Body of pancreas (tissue), 4 donors: ENCODE measurements around the gene AKT1. TPM values are rescaled to one million over a fixed set of nuclear protein-coding genes. Genes with fewer than 3 reads are reported as not detected.

Experiments
- ATAC-seq: fragments of 150-250 bp; one replicate; pipeline ENCODE4 v1.9.1; 2016
- DNase-seq, 4 donors: peaks; one replicate each; pipeline ENCODE4 v3.0.0-alpha.2; 2019
- H3K27ac ChIP-seq, 4 donors: fragments of 200-600 bp; sonication (generic); 1 replicate in 3 of 4; 2 replicates in 1 of 4; pipeline versions ENCODE4 v1.5.1 to v1.6.1; 2016 to 2019; ENCODE audit warnings: mild to moderate bottlenecking in 1 of 4, mixed read lengths in 1 of 4, moderate library complexity in 1 of 4
- H3K27me3 ChIP-seq, 2 donors: fragments of 200-600 bp; sonication (generic); one replicate each; pipeline ENCODE4 v1.6.0; 2016; ENCODE audit warnings: mild to moderate bottlenecking in 1 of 2
- H3K36me3 ChIP-seq, 2 donors: fragments of 200-600 bp; sonication (generic); replicated peaks in 1 of 2; 2 replicates each; pipeline ENCODE4 v1.5.1; 2016; ENCODE audit warnings: low read depth in 2 of 2; ENCODE audit not compliant: insufficient read depth in 1 of 2
- H3K4me1 ChIP-seq: fragments of 200-600 bp; sonication (generic); one replicate; pipeline ENCODE4 v1.6.0; 2016
- H3K4me3 ChIP-seq, 2 donors: fragments of 200-600 bp; sonication (generic); 1 replicate in 1 of 2; 2 replicates in 1 of 2; pipeline ENCODE4 v1.5.1; 2016 to 2019
- H3K9me3 ChIP-seq, 3 donors: fragments of 200-600 bp; sonication (generic); 1 replicate in 2 of 3; 2 replicates in 1 of 3; pipeline ENCODE4 v1.5.1; 2016
- POLR2A ChIP-seq, 3 donors: fragments of 450-650 bp; IDR thresholded peaks; one replicate each; pipeline ENCODE4 v1.6.1; 2016; ENCODE audit warnings: antibody characterized with exemption in 3 of 3, mild to moderate bottlenecking in 2 of 3
- WGBS, 2 donors: methylation state at CpG; one replicate each; pipeline ENCODE4 v1.1.5; 2017; 5-methylcytosine and 5-hydroxymethylcytosine counted together
- intact Hi-C: fragments of 100-400 bp; cut with DNase I; formaldehyde crosslinking; loops from one replicate; pipeline ENCODE4 v1.15.1; 2023
- total RNA-seq, 2 donors: library from RNA; depleted of rRNA; stranded (reverse); fragments of >200 nt; gene quantifications; one replicate each; pipeline ENCODE4 v1.1.0, GENCODE V29; 2016
- TF ChIP-seq, protein P1 (sequence below), 7 experiments: fragments of 450-650 bp in 4 of 7; fragments of 200-600 bp in 3 of 7; sonication (generic) in 3 of 7; IDR thresholded peaks; one replicate each; pipeline ENCODE4 v1.5.1; 2016 to 2019; ENCODE audit warnings: antibody characterized with exemption in 7 of 7

The AKT1 gene
- total RNA-seq, 2 donors from 2014 or later: 74.2 to 151 TPM

DNA sequence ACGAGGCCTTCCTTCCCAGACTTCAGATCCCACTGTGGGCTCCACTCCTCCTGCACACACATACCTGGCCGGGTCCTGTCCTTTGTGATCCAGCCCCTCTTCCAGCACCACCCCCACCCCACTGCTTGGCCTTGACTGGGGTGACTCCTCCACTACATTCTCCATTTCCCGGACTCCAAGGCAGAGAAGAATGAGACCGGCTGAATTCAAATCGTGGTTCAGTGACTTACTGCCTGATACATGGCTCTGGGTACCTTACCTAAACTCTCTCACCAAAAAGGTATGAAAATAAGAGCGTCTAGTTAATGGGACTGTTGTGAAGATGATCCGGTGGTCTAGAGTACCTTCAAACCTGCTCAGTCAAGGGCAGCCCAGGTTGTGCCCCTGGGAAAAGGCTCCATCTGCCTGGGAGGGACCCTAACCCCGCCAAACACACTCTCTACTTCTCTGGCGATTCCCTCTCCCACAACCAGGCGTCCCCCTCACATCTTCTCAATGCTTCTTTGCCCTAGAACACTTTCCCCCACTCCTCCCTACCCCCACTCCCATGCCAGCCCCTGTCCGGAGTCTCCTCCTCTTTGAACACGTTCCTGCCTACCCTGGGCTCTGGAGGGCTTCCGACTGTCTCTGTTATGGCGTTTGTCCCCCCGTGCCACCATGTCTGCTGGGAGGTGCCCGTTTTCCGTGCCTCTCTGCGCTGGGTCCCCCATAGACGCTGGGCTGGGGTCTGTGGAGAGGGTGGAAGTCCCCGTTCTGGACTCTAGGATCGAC is 3.9 kb upstream of the AKT1 start:
- DNase-seq (no peak), ATAC-seq (no peak)
- H3K4me3 ChIP-seq: no peak overlapping the region
- H3K4me1 ChIP-seq: peaks cover 70% of the 10 kb centered on the region
- peak overlapping the region; percentile 95 to 99 (median 96) for H3K27ac ChIP-seq
- H3K9me3 ChIP-seq: no peaks in the 10 kb centered on the region
- 44 to 48% methylated on average over 19 to 21 of the region's 21 CpGs for WGBS, 2 donors
- TF ChIP-seq POLR2A (IDR thresholded peaks at IDR 0.05): no peak
- TF ChIP-seq, protein P1, sequence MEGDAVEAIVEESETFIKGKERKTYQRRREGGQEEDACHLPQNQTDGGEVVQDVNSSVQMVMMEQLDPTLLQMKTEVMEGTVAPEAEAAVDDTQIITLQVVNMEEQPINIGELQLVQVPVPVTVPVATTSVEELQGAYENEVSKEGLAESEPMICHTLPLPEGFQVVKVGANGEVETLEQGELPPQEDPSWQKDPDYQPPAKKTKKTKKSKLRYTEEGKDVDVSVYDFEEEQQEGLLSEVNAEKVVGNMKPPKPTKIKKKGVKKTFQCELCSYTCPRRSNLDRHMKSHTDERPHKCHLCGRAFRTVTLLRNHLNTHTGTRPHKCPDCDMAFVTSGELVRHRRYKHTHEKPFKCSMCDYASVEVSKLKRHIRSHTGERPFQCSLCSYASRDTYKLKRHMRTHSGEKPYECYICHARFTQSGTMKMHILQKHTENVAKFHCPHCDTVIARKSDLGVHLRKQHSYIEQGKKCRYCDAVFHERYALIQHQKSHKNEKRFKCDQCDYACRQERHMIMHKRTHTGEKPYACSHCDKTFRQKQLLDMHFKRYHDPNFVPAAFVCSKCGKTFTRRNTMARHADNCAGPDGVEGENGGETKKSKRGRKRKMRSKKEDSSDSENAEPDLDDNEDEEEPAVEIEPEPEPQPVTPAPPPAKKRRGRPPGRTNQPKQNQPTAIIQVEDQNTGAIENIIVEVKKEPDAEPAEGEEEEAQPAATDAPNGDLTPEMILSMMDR (IDR thresholded peaks at IDR 0.05): peak in 1 of 7 experiments; percentile 3
- intact Hi-C loops: no loop called here
- H3K27me3 ChIP-seq: no peaks in the 10 kb centered on the region
- no peaks in the 10 kb centered on the region for H3K36me3 ChIP-seq

GRCh38 chr14:104798300-104799243 is 3.0 kb upstream of the AKT1 start:
- H3K36me3 ChIP-seq: no peaks in the 10 kb centered on the region

GRCh38 chr14:104797115-104798044 is 1.8 kb upstream of the AKT1 start:
- H3K4me3 ChIP-seq: no peak overlapping the region
- H3K27ac ChIP-seq: peak overlapping the region in 3 of 4 donors; percentile 0 to 85 (median 28)
- H3K9me3 ChIP-seq: no peaks in the 10 kb centered on the region
- DNase-seq (peak in 1 of 4 donors; percentile 53), ATAC-seq (no peak)
- peaks cover 70% of the 10 kb centered on the region for H3K4me1 ChIP-seq
- H3K27me3 ChIP-seq: no peaks in the 10 kb centered on the region
- WGBS, 2 donors: 54 to 58% methylated on average over 5 to 18 of the region's 18 CpGs
- intact Hi-C loops: no loop called here
- no peak for TF ChIP-seq POLR2A (IDR thresholded peaks at IDR 0.05)
- TF ChIP-seq, protein P1 (IDR thresholded peaks at IDR 0.05): no peak
- H3K36me3 ChIP-seq: no peaks in the 10 kb centered on the region

More at GRCh38 chr14:104798300-104799243, 3.0 kb upstream of the AKT1 start:
- no peak for DNase-seq
- Histone ChIP-seq H3K27me3 (no peaks in the 10 kb centered on the region), H3K9me3 (no peaks in the 10 kb centered on the region), H3K27ac (peak overlapping the region; percentile 95 to 99 (median 96)), H3K4me3 (no peak overlapping the region), H3K4me1 (peaks cover 70% of the 10 kb centered on the region)
- intact Hi-C loops: no loop called here
- WGBS, 2 donors: 72 to 73% methylated on average over 16 of the region's 16 CpGs
- no peak for ATAC-seq
- no peak for TF ChIP-seq POLR2A (IDR thresholded peaks at IDR 0.05)
- TF ChIP-seq, protein P1 (IDR thresholded peaks at IDR 0.05): no peak

DNA sequence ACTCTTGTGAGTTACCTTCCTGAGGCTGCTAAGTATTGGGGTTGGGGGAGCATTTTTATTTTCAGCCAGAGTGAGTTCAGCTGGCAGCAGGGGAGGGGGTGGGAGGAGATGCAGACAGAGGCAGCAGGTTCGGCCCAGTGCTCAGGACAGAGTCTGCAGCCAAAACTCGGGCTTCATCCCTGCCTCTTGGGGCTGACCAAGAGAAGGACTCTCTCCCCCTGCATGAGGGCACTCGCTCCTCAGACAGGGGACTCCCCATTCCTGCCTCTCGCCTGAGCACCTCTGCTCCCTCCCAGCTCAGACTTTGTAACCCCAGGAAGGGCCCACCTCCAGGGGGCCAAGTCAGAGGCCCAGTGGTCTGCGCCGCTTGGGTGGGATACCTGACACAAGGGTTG is 1.1 kb upstream of the AKT1 start:
- Histone ChIP-seq H3K27ac (peak overlapping the region; percentile 68 to 89 (median 83)), H3K27me3 (no peaks in the 10 kb centered on the region), H3K36me3 (no peaks in the 10 kb centered on the region), H3K4me3 (no peak overlapping the region), H3K9me3 (no peaks in the 10 kb centered on the region), H3K4me1 (peaks cover 70% of the 10 kb centered on the region)
- DNase-seq (no peak), ATAC-seq (no peak)
- 79% methylated on average over 6 of the region's 6 CpGs; no CpG with 5 or more reads in 1 of the 2 donors for WGBS, 2 donors
- no peak for TF ChIP-seq POLR2A (IDR thresholded peaks at IDR 0.05)
- TF ChIP-seq, protein P1 (IDR thresholded peaks at IDR 0.05): no peak
- intact Hi-C loops: no loop called here
